HUES64 (cell line): Measurements from ENCODE around the gene ANKRD6.

Source experiments
- H3K27ac ChIP-seq: 2 replicates; pipeline ENCODE4 v1.7.0; 2013; ENCODE audit warnings: low read depth, low read length, inconsistent platforms
- H3K27me3 ChIP-seq: 2 replicates; pipeline ENCODE4 v1.6.1; 2013; ENCODE audit warnings: mild to moderate bottlenecking, low read length; ENCODE audit not compliant: insufficient read depth
- H3K36me3 ChIP-seq: 2 replicates; pipeline ENCODE4 v1.6.1; 2013; ENCODE audit warnings: mild to moderate bottlenecking, low read length; ENCODE audit not compliant: insufficient read depth
- H3K4me1 ChIP-seq: 2 replicates; pipeline ENCODE4 v1.6.1; 2013; ENCODE audit warnings: mild to moderate bottlenecking, low read length, moderate library complexity; ENCODE audit not compliant: insufficient read depth
- H3K4me3 ChIP-seq: 2 replicates; pipeline ENCODE4 v1.5.1; 2013; ENCODE audit warnings: mild to moderate bottlenecking, low read length, moderate library complexity
- H3K9ac ChIP-seq: 2 replicates; pipeline ENCODE4 v1.6.1; 2013; ENCODE audit warnings: mild to moderate bottlenecking, low read depth, low read length
- H3K9me3 ChIP-seq: 2 replicates; pipeline ENCODE4 v1.6.1; 2013; ENCODE audit warnings: low read depth, low read length; ENCODE audit not compliant: insufficient read depth
- WGBS: fragments of 150-250, 120-280 bp; methylation state at CpG from one replicate; pipeline ENCODE4 v1.1.7; 2013; ENCODE audit warnings: missing lambda C conversion rate; 5-methylcytosine and 5-hydroxymethylcytosine counted together

ANKRD6 gene

DNA sequence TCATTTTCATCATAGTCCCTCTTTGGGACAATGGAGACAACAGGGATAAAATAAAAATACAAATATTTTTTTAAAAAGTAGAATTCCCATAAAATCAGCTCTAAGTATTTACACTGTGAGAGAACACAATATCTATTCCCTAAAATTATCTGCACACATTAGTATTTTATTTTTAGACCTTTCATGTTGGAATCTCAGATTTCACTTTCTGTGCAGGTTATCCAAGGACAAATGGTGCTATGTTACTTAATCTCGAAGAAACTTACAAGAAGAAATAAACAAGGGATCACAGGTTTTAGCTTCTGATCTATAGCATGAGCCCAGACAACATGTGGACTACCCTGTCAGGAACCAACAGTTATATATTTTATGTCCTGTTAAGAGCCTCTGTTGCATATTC, 228.6 kb downstream of the ANKRD6 start:
- H3K27me3 ChIP-seq = no peaks in the 10 kb centered on the region
- no peak overlapping the region for H3K4me3 ChIP-seq
- peaks cover 98% of the 10 kb centered on the region for H3K36me3 ChIP-seq
- no peak overlapping the region for H3K9ac ChIP-seq
- no peaks in the 10 kb centered on the region for H3K4me1 ChIP-seq
- H3K9me3 ChIP-seq = no peaks in the 10 kb centered on the region
- H3K27ac ChIP-seq = no peak overlapping the region
- 97% methylated on average over 1 of the region's 1 CpG for WGBS

DNA sequence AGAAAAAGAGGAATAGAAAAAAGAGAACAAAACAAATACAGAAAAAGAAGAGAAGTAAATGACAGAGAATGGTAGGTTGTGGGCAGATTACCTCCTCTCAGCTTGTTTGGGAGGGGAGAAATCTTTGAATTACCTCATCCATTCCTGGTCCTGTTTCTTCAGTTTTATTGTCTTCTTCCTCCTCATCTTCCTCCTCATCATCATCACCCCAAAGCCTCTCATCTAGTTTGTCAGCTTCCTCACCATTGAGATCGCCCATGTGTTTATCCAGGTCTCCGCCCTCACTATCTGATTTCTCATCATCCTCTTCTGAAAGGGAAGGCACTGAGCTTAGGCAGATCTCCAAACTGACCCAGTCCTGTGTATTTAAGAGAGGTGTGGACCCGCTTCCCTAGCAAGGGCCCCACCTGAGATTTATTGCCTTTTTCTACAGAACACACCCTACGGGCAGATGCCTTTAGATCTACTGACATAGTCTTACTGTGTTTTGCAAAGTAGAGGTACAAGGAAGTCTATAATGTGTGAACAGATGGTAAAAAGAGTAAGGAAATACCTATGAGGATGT, 229.8 kb downstream of the ANKRD6 start:
- H3K36me3 ChIP-seq = peaks cover 98% of the 10 kb centered on the region
- no peak overlapping the region for H3K27ac ChIP-seq
- no peaks in the 10 kb centered on the region for H3K9me3 ChIP-seq
- H3K4me3 ChIP-seq = no peak overlapping the region
- no peak overlapping the region for H3K9ac ChIP-seq
- peaks cover 6% of the 10 kb centered on the region for H3K4me1 ChIP-seq
- H3K27me3 ChIP-seq = no peaks in the 10 kb centered on the region
- 97% methylated on average over 4 of the region's 4 CpGs for WGBS

GRCh38 chr6:89667872-89668556, 235.1 kb downstream of the ANKRD6 start:
- Histone ChIP-seq H3K9me3 (no peaks in the 10 kb centered on the region), H3K27me3 (no peaks in the 10 kb centered on the region), H3K27ac (peak overlapping the region; percentile 77), H3K4me1 (peaks cover 25% of the 10 kb centered on the region), H3K36me3 (peaks cover 91% of the 10 kb centered on the region), H3K4me3 (no peak overlapping the region), H3K9ac (peak overlapping the region; percentile 21; the same call in 1 of the 2 replicates)
- 37% methylated on average over 4 of the region's 5 CpGs for WGBS

DNA sequence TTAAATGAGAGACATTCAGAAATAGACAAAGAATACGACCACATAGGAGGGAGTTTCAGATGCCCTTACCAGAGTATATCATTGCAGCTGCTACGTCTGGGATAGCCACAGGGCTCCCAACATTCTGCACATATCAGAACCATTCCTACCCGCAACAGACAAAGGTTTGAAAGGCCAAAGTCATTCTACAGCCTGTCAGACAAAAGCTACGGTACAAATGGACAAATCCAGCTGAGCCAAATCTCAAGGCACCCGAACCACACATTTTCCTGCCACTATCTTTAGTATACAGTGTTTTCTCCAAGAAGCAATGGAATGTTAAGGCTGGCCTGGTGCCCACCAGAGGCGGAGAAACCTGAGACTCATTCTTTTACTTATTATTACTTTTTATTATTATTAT, 236.1 kb downstream of the ANKRD6 start:
- H3K27ac ChIP-seq = peak overlapping the region; percentile 77
- peaks cover 25% of the 10 kb centered on the region for H3K4me1 ChIP-seq
- WGBS = 61% methylated on average over 5 of the region's 6 CpGs
- no peaks in the 10 kb centered on the region for H3K27me3 ChIP-seq
- H3K9me3 ChIP-seq = no peaks in the 10 kb centered on the region
- H3K9ac ChIP-seq = peak overlapping the region; percentile 21; the same call in 1 of the 2 replicates
- H3K4me3 ChIP-seq = no peak overlapping the region
- peaks cover 91% of the 10 kb centered on the region for H3K36me3 ChIP-seq

DNA sequence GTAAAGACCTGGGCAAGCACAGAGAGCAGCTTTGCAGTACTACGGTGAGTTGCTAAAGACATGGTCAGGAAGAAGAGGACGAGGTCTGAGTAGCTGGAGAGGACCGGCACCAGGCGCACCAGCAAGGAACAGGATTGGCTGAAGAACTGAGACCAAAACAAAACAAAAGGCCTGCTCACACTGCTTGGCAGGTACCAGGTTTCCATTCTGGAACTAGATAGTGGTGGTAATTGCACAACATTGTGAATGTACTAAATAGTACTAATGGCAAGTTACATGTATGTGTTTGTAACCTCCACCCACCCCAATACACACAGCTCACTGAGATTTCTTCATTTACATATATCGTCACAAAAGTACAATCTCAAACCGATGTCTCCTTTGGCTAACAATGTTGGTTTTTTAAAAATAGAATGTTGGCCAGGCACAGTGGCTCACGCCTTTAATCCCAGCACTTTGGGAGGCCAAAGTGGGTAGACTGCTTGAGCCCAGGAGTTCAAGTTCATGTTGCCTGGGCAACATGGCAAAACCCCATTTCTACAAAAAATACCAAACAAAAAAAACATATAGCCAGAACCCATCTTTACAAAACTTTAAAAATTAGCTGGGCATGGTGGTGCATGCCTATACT, 238.1 kb downstream of the ANKRD6 start:
- WGBS = 97% methylated on average over 7 of the region's 7 CpGs

DNA sequence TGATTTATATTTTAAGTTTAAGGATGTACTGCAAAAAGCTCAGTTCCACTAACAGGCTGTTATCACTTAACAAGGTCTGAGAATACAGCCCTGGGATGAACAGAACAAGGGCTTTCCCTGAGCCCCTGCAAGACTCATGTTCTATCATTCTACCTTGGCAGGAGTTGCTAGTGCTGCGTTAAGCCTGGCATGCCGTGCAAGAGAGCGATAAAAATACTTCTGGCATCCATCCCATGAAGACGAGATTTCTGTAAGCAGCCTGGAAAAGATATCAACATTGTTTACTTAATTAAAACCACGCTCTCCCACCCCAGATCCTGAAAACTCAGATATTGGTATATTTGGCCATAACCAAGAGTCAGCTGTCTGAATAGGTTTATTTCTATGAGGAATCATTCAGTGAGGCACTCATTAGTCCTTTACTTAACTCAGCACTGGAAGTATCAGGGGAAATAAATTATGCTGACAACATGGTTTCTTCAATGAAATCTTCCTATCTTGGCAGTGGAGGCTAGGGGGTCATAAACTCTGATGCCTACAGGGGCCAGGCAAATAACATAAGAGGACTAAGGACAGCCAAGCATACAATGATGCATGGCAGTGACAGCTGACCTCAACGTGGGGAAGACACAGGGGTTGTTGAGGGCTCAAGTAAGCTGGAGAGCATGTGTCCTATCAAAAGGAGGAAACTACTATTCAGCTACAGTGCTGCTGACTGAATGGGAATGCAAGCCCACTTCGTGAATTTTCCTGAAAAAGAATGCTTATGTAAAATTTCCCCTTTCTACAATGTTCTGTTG, 243.2 kb downstream of the ANKRD6 start:
- Histone ChIP-seq H3K27ac (0 out of 2 replicates have a peak overlapping the region, but pooled peaks have one; percentile 26), H3K4me3 (no peak overlapping the region), H3K36me3 (peaks cover 100% of the 10 kb centered on the region), H3K4me1 (peaks cover 23% of the 10 kb centered on the region), H3K9ac (no peak overlapping the region), H3K9me3 (no peaks in the 10 kb centered on the region), H3K27me3 (no peaks in the 10 kb centered on the region)
- 92% methylated on average over 7 of the region's 7 CpGs for WGBS

More for the DNA sequence above, 238.1 kb downstream of the ANKRD6 start:
- Histone ChIP-seq H3K9ac (no peak overlapping the region), H3K36me3 (peaks cover 91% of the 10 kb centered on the region), H3K4me1 (peaks cover 25% of the 10 kb centered on the region), H3K9me3 (no peaks in the 10 kb centered on the region), H3K27me3 (no peaks in the 10 kb centered on the region), H3K27ac (peak overlapping the region; percentile 46), H3K4me3 (no peak overlapping the region)

GRCh38 chr6:89678531-89678930, 245.6 kb downstream of the ANKRD6 start:
- H3K27me3 ChIP-seq = no peaks in the 10 kb centered on the region
- H3K36me3 ChIP-seq = peaks cover 98% of the 10 kb centered on the region
- H3K4me3 ChIP-seq = no peak overlapping the region
- no peak overlapping the region for H3K9ac ChIP-seq
- H3K27ac ChIP-seq = peak overlapping the region; percentile 71; the same call in 1 of the 2 replicates
- no peaks in the 10 kb centered on the region for H3K9me3 ChIP-seq
- 33% methylated on average over 3 of the region's 3 CpGs for WGBS
- peaks cover 23% of the 10 kb centered on the region for H3K4me1 ChIP-seq

DNA sequence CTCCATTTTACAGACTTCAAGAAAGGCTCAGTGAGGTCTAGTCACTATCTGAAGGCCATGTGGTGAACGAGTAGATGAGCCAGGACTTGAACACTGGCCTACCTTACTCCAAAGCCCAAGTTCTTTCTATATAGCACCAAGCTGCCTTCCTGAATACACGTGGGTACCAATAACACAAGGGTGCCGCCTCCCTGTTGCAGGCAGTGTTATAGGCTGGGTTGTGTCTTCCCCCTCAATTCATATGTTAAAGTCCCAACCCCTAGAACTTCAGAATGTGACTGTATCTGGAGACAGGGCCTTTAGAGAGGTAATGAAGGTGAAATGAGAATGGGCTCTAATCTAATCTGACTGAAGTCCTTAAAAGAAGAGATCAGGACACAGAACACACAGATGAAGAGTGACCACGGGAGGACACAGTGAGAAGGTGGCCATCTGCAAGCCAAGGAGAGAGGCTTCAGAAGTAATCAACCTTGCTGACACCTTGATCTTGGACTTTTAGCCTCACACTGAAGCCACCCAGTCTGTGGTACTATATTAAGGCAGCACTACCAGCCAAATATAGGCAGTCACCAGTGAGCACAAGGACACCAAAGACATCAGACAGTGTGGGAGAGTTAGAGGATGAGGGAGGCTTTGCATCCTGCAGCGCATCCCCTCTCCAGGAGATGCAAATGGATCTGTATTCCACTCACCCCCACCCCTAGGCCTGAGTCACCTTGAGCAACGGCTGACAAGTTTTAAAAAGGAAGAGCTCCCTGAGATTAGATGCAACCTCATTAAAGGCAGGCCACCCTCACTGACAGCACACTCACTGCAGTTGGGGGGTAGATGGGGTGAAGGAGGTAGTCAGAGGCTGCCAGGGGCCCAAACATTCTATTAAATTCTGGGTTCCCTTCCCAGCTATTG, 246.5 kb downstream of the ANKRD6 start:
- Histone ChIP-seq H3K27me3 (no peaks in the 10 kb centered on the region), H3K27ac (peak overlapping the region; percentile 71), H3K9me3 (no peaks in the 10 kb centered on the region), H3K36me3 (peaks cover 98% of the 10 kb centered on the region), H3K4me3 (no peak overlapping the region), H3K4me1 (peaks cover 23% of the 10 kb centered on the region), H3K9ac (no peak overlapping the region)
- WGBS = 62% methylated on average over 6 of the region's 6 CpGs

DNA sequence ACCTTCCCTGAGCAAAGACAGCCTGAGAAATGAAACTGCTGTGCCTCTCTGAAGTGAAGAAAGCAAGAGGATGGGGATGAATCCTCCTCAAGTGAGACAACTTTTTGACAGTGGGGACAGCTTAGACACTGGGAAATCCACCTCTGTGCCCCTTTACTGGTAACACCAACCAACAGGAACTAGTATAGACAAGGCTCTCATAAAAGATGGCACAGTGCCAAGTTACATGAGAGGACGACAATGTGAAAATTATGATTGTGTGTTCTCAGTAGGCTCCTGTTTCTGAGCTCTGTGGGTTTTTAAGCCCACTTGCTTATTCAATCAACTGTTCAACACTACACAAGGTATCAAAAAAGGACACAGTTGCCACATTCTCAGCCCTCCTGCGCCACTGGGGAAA, 247.2 kb downstream of the ANKRD6 start:
- WGBS = 91% methylated on average over 2 of the region's 2 CpGs
- H3K4me3 ChIP-seq = no peak overlapping the region
- peak overlapping the region; percentile 71; the same call in 1 of the 2 replicates for H3K27ac ChIP-seq
- H3K27me3 ChIP-seq = no peaks in the 10 kb centered on the region
- peaks cover 23% of the 10 kb centered on the region for H3K4me1 ChIP-seq
- peaks cover 98% of the 10 kb centered on the region for H3K36me3 ChIP-seq
- no peaks in the 10 kb centered on the region for H3K9me3 ChIP-seq
- peak overlapping the region; percentile 24; the same call in 1 of the 2 replicates for H3K9ac ChIP-seq

DNA sequence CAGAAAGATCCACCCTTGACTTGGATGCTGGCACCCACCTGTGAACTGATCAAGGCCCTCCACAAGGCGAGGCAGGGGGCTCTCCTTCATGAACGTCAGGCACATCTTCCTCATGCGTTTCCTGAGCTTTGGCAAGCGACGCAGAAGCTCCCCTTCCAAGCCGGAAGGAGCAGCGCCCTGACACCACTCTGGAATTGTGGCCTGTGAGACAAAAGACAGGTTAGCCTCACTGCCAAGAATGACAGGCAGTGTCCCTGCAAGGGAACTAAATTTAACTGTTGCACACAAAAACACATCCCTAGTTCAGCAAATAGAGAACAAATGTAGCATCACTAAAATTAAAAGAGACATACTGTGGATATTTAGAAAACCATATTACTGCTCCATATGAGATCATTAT, 247.6 kb downstream of the ANKRD6 start:
- peaks cover 23% of the 10 kb centered on the region for H3K4me1 ChIP-seq
- H3K27me3 ChIP-seq = no peaks in the 10 kb centered on the region
- no peak overlapping the region for H3K4me3 ChIP-seq
- H3K27ac ChIP-seq = peak overlapping the region; percentile 71; the same call in 1 of the 2 replicates
- H3K9ac ChIP-seq = peak overlapping the region; percentile 24; the same call in 1 of the 2 replicates
- 89% methylated on average over 7 of the region's 7 CpGs for WGBS
- no peaks in the 10 kb centered on the region for H3K9me3 ChIP-seq
- H3K36me3 ChIP-seq = peaks cover 98% of the 10 kb centered on the region
